Measurements from ENCODE around the gene SLC30A9.

The SLC30A9 gene

GRCh38 chr4:41990365-41991111 lies at the start of gene SLC30A9:
Gene SLC30A9, plus strand, starts transcription at chr4:41990530. Its CDS starts 122 bp downstream, at chr4:41990652.
- peak; percentile 88 for DNase-seq

GRCh38 chr4:41940834-41941233 lies 49.5 kb upstream of the SLC30A9 start:
- no peak for DNase-seq

- DNase-seq = no peak
Observed at GRCh38 chr4:41943506-41943905, 46.8 kb upstream of the SLC30A9 start.

DNA sequence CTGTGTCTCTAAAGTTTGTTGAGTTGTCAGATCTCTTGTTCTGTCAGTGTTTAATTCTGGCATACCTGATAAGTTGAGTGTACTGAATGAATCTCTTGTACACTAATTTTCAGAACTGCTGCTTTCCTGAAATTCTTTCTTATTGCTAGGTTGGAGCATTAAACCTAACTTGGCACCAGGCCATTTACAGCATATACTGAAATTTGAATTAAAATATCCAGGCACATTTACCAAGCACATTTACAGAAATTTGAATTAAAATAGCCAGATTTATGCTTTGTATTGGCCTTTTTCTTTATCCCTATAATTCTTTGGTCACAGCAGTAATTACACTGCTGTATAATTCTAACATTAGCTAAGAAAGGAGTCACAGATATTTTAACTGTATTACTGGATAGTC lies 46.2 kb upstream of the SLC30A9 start:
- no peak for DNase-seq

DNA sequence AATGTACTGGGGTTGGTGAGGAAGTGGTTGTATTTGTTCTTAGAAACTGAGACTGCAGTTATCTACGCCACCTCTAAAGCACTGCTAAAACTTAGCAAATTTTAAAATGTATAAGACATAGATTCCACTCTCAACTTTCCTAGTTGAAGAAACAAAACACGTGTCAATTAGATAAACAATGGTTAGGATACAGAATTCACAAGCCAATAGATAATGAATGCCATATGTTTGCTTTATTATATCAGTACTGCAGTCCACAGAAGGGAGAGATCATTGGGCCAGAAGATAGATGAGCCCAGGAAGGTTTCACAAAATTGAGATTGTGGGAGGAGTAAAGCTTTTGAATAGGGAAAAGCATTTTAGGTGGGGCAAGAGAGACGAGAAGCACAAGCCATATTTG lies 40.8 kb upstream of the SLC30A9 start:
- DNase-seq = no peak

- no peak for DNase-seq
Observed at GRCh38 chr4:41957634-41958033, 32.7 kb upstream of the SLC30A9 start.

DNA sequence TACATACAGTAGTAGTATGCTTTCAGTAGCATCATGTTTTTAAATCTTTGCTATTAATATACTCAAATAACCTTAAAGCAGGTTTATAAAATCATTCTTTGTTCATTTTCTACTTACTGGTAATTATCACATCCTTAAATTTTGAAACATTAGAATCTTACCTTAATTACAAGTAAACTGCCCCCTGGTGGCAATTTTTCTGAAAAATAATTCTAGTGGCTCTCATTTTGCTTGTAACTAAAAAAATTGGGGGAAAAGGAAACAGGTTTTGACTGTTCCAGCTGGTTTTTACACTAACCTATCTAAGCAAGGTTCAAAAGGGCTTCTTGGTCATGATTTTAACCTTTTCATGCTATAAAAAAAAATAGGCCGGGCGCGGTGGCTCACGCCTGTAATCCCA lies 27.2 kb upstream of the SLC30A9 start:
- DNase-seq = no peak

- DNase-seq = no peak
Observed at GRCh38 chr4:41964401-41964800, 25.9 kb upstream of the SLC30A9 start.

GRCh38 chr4:41967392-41967791 lies 22.9 kb upstream of the SLC30A9 start:
- DNase-seq = no peak

GRCh38 chr4:41969671-41970070 lies 20.7 kb upstream of the SLC30A9 start:
- DNase-seq = no peak

- no peak for DNase-seq
Observed at GRCh38 chr4:41975341-41975740, 15.0 kb upstream of the SLC30A9 start.

GRCh38 chr4:41976775-41977516 lies 13.4 kb upstream of the SLC30A9 start:
- no peak for DNase-seq

- DNase-seq = no peak
Observed at GRCh38 chr4:41977709-41978108, 12.6 kb upstream of the SLC30A9 start.

GRCh38 chr4:41981456-41981855 lies 8.9 kb upstream of the SLC30A9 start, which contains the start of gene DCAF4L1:
Gene DCAF4L1, plus strand, starts transcription at chr4:41981756. Its CDS starts 37 bp downstream, at chr4:41981793.
- DNase-seq = no peak

DNA sequence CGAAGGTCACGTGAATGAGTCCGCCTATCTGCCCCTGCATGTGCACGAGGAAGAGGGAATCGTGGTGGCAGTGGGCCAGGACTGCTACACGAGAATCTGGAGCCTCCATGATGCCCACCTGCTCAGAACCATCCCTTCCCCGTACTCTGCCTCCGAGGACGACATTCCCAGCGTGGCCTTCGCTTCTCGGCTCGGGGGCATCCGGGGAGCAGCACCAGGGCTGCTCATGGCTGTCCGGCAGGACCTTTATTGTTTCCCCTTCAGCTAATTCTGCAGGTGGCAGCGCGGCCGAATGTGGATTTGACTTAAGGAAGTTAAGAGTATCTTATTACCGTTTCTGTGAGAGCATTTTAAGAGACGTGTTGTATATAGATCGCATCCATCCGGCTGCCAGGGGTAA lies 7.6 kb upstream of the SLC30A9 start:
- DNase-seq = no peak

GRCh38 chr4:41985151-41985550 lies 5.2 kb upstream of the SLC30A9 start:
- DNase-seq = no peak

GRCh38 chr4:41989994-41990364 lies 351 bp upstream of the SLC30A9 start:
- no peak for DNase-seq

- no peak for DNase-seq
Observed at GRCh38 chr4:41991916-41992767, 1.8 kb downstream of the SLC30A9 start.

GRCh38 chr4:41992967-41993857 lies 2.9 kb downstream of the SLC30A9 start:
- DNase-seq = no peak

- no peak for DNase-seq
Observed at GRCh38 chr4:41994461-41994985, 4.2 kb downstream of the SLC30A9 start.

- no peak for DNase-seq
Observed at GRCh38 chr4:41998019-41998418, 7.7 kb downstream of the SLC30A9 start.

GRCh38 chr4:41999321-41999720 lies 9.0 kb downstream of the SLC30A9 start:
- no peak for DNase-seq

All from activated effector memory CD4-positive, alpha-beta T cell treated with Interleukin-2 at 50 U/mL for 16 hours (primary cell).